ENCODE data around the gene UNKL.

Gene UNKL

GRCh38 chr16:1426734-1427471 lies 12.4 kb upstream of the UNKL start:
- H3K27ac ChIP-seq (ENCODE audit: low read depth, low read length, poor library complexity, severe bottlenecking) = no peak overlapping the region
- H3K4me1 ChIP-seq (ENCODE audit: insufficient read depth, low read length, severe bottlenecking) = no peaks in the 10 kb centered on the region
- H2AFZ ChIP-seq (ENCODE audit: low read length) = no peak overlapping the region
- H3F3A ChIP-seq (ENCODE audit: insufficient read depth, low read length) = no peaks in the 10 kb centered on the region
- H3K9me3 ChIP-seq (ENCODE audit: low read length) = no peaks in the 10 kb centered on the region
- H3K79me2 ChIP-seq (ENCODE audit: insufficient read depth, low read length) = no peaks in the 10 kb centered on the region
- no peaks in the 10 kb centered on the region; the same call in 1 of the 2 replicates for H3K36me3 ChIP-seq (ENCODE audit: insufficient read depth, low read length)
- no peak overlapping the region for H3K4me3 ChIP-seq (ENCODE audit: low read depth, low read length, poor library complexity, severe bottlenecking)
- TF ChIP-seq EZH2 (IDR thresholded peaks at IDR 0.05; ENCODE audit: borderline replicate concordance, low read length) = no peak
- TF ChIP-seq, protein P1, sequence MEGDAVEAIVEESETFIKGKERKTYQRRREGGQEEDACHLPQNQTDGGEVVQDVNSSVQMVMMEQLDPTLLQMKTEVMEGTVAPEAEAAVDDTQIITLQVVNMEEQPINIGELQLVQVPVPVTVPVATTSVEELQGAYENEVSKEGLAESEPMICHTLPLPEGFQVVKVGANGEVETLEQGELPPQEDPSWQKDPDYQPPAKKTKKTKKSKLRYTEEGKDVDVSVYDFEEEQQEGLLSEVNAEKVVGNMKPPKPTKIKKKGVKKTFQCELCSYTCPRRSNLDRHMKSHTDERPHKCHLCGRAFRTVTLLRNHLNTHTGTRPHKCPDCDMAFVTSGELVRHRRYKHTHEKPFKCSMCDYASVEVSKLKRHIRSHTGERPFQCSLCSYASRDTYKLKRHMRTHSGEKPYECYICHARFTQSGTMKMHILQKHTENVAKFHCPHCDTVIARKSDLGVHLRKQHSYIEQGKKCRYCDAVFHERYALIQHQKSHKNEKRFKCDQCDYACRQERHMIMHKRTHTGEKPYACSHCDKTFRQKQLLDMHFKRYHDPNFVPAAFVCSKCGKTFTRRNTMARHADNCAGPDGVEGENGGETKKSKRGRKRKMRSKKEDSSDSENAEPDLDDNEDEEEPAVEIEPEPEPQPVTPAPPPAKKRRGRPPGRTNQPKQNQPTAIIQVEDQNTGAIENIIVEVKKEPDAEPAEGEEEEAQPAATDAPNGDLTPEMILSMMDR (IDR thresholded peaks at IDR 0.05; ENCODE audit: low read length) = no peak
- H3K9ac ChIP-seq (ENCODE audit: low read length) = no peak overlapping the region
- no peaks in the 10 kb centered on the region for H3K9me2 ChIP-seq (ENCODE audit: low read depth, low read length)
- H3K4me2 ChIP-seq (ENCODE audit: low read length) = no peak overlapping the region
- H3K27me3 ChIP-seq (ENCODE audit: insufficient read depth, low read length) = peaks cover 17% of the 10 kb centered on the region
- no peaks in the 10 kb centered on the region for H4K20me1 ChIP-seq (ENCODE audit: insufficient read depth, low read length)

DNA sequence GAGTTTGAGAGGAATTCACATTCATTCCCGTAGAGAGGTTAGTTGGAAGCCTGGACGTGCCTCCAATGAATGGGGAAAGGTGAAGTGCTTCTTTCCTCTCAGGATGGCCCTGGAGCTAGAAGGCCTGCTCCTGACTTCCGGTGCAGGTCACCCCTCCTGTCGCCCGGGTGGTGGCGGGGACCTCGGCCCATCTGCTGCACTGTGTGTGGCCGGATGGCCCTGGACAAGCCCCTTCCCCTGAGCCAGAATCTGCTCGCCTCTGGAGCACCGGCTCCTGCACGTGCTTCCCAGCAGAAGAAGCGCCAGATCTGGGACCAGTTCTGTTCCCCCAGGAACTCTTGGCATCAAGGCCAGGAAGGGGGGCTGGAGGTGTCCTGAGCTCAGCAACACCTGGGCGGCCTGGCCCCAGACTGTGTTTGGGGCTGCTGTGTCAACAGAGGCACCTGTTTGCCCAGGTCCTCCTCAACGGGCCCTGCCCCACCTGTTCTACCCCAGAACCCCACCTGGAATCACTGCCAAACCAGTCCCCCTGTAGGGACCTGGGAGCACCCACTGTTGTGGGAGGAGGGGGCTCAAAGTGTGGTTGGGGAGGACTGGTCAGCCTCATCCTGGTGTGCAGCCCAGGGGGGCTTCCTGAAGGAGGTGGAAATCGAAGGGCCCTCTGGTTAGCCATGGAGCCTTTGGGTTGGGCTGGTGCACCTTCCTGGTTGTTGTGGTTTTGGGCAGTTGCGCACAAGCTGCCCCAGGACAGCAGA lies 11.3 kb upstream of the UNKL start:
- H3K27ac ChIP-seq (ENCODE audit: low read depth, low read length, poor library complexity, severe bottlenecking) = no peak overlapping the region
- no peak overlapping the region for H3K4me3 ChIP-seq (ENCODE audit: low read depth, low read length, poor library complexity, severe bottlenecking)
- TF ChIP-seq, protein P1 (IDR thresholded peaks at IDR 0.05; ENCODE audit: low read length) = no peak
- no peak for TF ChIP-seq EZH2 (IDR thresholded peaks at IDR 0.05; ENCODE audit: borderline replicate concordance, low read length)
- no peak overlapping the region for H3K9ac ChIP-seq (ENCODE audit: low read length)
- H3K27me3 ChIP-seq (ENCODE audit: insufficient read depth, low read length) = peaks cover 17% of the 10 kb centered on the region
- H3K4me2 ChIP-seq (ENCODE audit: low read length) = no peak overlapping the region
- H3K9me3 ChIP-seq (ENCODE audit: low read length) = no peaks in the 10 kb centered on the region
- H3K36me3 ChIP-seq (ENCODE audit: insufficient read depth, low read length) = no peaks in the 10 kb centered on the region; the same call in 1 of the 2 replicates
- H3K79me2 ChIP-seq (ENCODE audit: insufficient read depth, low read length) = no peaks in the 10 kb centered on the region
- peaks cover 5% of the 10 kb centered on the region for H3K4me1 ChIP-seq (ENCODE audit: insufficient read depth, low read length, severe bottlenecking)
- no peaks in the 10 kb centered on the region for H3F3A ChIP-seq (ENCODE audit: insufficient read depth, low read length)
- no peak overlapping the region for H2AFZ ChIP-seq (ENCODE audit: low read length)
- H3K9me2 ChIP-seq (ENCODE audit: low read depth, low read length) = no peaks in the 10 kb centered on the region
- no peaks in the 10 kb centered on the region for H4K20me1 ChIP-seq (ENCODE audit: insufficient read depth, low read length)

DNA sequence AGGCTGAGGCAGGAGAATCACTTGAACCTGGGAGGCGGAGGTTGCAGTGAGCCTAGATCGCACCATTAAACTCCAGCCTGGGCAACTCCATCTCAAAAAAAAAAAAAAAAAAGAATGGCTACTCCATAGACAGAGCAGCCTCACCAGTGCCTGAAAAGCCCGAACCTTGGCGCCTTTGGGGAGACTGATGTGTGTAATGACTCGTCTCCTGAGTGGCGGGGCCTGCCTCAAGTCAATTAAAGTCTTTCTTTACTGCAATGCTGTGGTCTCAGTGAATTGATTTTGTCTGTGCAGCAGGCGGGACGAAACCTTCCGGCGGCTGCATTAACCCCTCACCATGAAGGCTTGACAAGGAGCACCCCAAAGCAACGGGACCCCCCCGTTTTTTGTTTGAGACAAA lies 9.5 kb upstream of the UNKL start:
- no peak overlapping the region for H3K27ac ChIP-seq (ENCODE audit: low read depth, low read length, poor library complexity, severe bottlenecking)
- TF ChIP-seq, protein P1 (IDR thresholded peaks at IDR 0.05; ENCODE audit: low read length) = no peak
- TF ChIP-seq EZH2 (IDR thresholded peaks at IDR 0.05; ENCODE audit: borderline replicate concordance, low read length) = no peak
- H3K36me3 ChIP-seq (ENCODE audit: insufficient read depth, low read length) = no peaks in the 10 kb centered on the region; the same call in 1 of the 2 replicates
- no peaks in the 10 kb centered on the region for H3K9me2 ChIP-seq (ENCODE audit: low read depth, low read length)
- no peak overlapping the region for H3K4me2 ChIP-seq (ENCODE audit: low read length)
- H2AFZ ChIP-seq (ENCODE audit: low read length) = no peak overlapping the region
- H3F3A ChIP-seq (ENCODE audit: insufficient read depth, low read length) = no peaks in the 10 kb centered on the region
- H3K79me2 ChIP-seq (ENCODE audit: insufficient read depth, low read length) = peaks cover 11% of the 10 kb centered on the region
- peaks cover 16% of the 10 kb centered on the region for H3K4me1 ChIP-seq (ENCODE audit: insufficient read depth, low read length, severe bottlenecking)
- no peaks in the 10 kb centered on the region for H3K9me3 ChIP-seq (ENCODE audit: low read length)
- no peak overlapping the region for H3K9ac ChIP-seq (ENCODE audit: low read length)
- no peaks in the 10 kb centered on the region for H4K20me1 ChIP-seq (ENCODE audit: insufficient read depth, low read length)
- peaks cover 17% of the 10 kb centered on the region for H3K27me3 ChIP-seq (ENCODE audit: insufficient read depth, low read length)
- H3K4me3 ChIP-seq (ENCODE audit: low read depth, low read length, poor library complexity, severe bottlenecking) = no peak overlapping the region

Measured in OCI-LY1 (cell line).